ENCODE data around the gene ZNF205.
"Not testable (repeated sequence)": the region's sequence is repeated elsewhere in the genome, so short reads cannot be mapped to it uniquely, and the experiment has no call there.

The ZNF205 gene

GRCh38 chr16:3150346-3151218 is 38.2 kb downstream of the ZNF205 start:
- DNase-seq: peak; percentile 91

GRCh38 chr16:3152027-3152276 is 39.6 kb downstream of the ZNF205 start:
- no peak for DNase-seq

GRCh38 chr16:3152277-3152990 is 40.0 kb downstream of the ZNF205 start:
- DNase-seq: peak; percentile 74

- DNase-seq: no peak
Measured at GRCh38 chr16:3152991-3153368, 40.6 kb downstream of the ZNF205 start.

GRCh38 chr16:3155181-3155580 is 42.8 kb downstream of the ZNF205 start:
- no peak for DNase-seq

GRCh38 chr16:3155972-3156371 is 43.6 kb downstream of the ZNF205 start:
- DNase-seq: no peak

GRCh38 chr16:3157229-3158025 is 45.0 kb downstream of the ZNF205 start:
- DNase-seq: peak; percentile 30

GRCh38 chr16:3158026-3158509 is 45.7 kb downstream of the ZNF205 start:
- no peak for DNase-seq

- DNase-seq: peak; percentile 82
Measured at GRCh38 chr16:3158510-3159314, 46.3 kb downstream of the ZNF205 start.

- no peak for DNase-seq
Measured at GRCh38 chr16:3161235-3162018, 49.0 kb downstream of the ZNF205 start.

- no peak for DNase-seq
Measured at GRCh38 chr16:3164121-3164991, 52.0 kb downstream of the ZNF205 start.

- no peak for DNase-seq
Measured at GRCh38 chr16:3165111-3165822, 52.9 kb downstream of the ZNF205 start.

GRCh38 chr16:3166505-3166886 is 54.1 kb downstream of the ZNF205 start:
- DNase-seq: no peak

- not testable (repeated sequence) for DNase-seq
Measured at GRCh38 chr16:3168729-3169128, 56.3 kb downstream of the ZNF205 start.

Data from stimulated activated naive CD4-positive, alpha-beta T cell treated with Interleukin-2 at 50 U/mL for 16 hours (primary cell).